Smooth muscle cell (in vitro differentiated cells): ENCODE data around the gene KCNJ16. TPM values are rescaled to one million over a fixed set of nuclear protein-coding genes. Genes with fewer than 3 reads are reported as not detected.

Experiments used
- DNase-seq: peaks from one replicate; lab custom pipeline; 2025; ENCODE audit not compliant: unreplicated experiment; lab: John Stamatoyannopoulos, UW
- H2AFZ ChIP-seq: fragments of 200-600 bp; sonication (generic); 2 replicates; pipeline ENCODE4 v1.6.0; 2016; ENCODE audit warnings: antibody characterized with exemption, low read depth, mild to moderate bottlenecking
- H3F3A ChIP-seq: fragments of 200-600 bp; sonication (generic); 2 replicates; pipeline ENCODE4 v1.6.0; 2017; ENCODE audit warnings: antibody characterized with exemption, low read depth
- H3K27ac ChIP-seq: fragments of 200-600 bp; sonication (generic); 2 replicates; pipeline ENCODE4 v1.5.1; 2016; ENCODE audit warnings: low read depth, mild to moderate bottlenecking
- H3K27me3 ChIP-seq: fragments of 200-600 bp; sonication (generic); 2 replicates; pipeline ENCODE4 v1.6.1; 2016; ENCODE audit warnings: low read depth, mild to moderate bottlenecking
- H3K36me3 ChIP-seq: fragments of 200-600 bp; sonication (generic); 2 replicates; pipeline ENCODE4 v1.5.1; 2016; ENCODE audit warnings: low read depth
- H3K4me1 ChIP-seq: fragments of 200-600 bp; sonication (generic); 2 replicates; pipeline ENCODE4 v1.5.1; 2016; ENCODE audit warnings: low read depth
- H3K4me2 ChIP-seq: fragments of 200-600 bp; sonication (generic); 2 replicates; pipeline ENCODE4 v1.6.0; 2016; ENCODE audit warnings: mild to moderate bottlenecking
- H3K4me3 ChIP-seq: fragments of 200-600 bp; sonication (generic); 2 replicates; pipeline ENCODE4 v1.5.1; 2016; ENCODE audit warnings: mild to moderate bottlenecking
- H3K79me2 ChIP-seq: fragments of 200-600 bp; sonication (generic); 2 replicates; pipeline ENCODE4 v1.6.0; 2016; ENCODE audit warnings: low read depth, mild to moderate bottlenecking
- H3K9ac ChIP-seq: fragments of 200-600 bp; sonication (generic); 2 replicates; pipeline ENCODE4 v1.6.0; 2016; ENCODE audit warnings: low read depth
- H3K9me3 ChIP-seq: fragments of 200-600 bp; sonication (generic); replicated peaks from 2 replicates; pipeline ENCODE4 v1.5.1; 2016; ENCODE audit warnings: low read depth
- H4K20me1 ChIP-seq: fragments of 200-600 bp; sonication (generic); 2 replicates; pipeline ENCODE4 v1.6.0; 2016; ENCODE audit warnings: low read depth
- WGBS: methylation state at CpG from one replicate; pipeline ENCODE4 v1.1.7; 2016; ENCODE audit warnings: low lambda C conversion rate; 5-methylcytosine and 5-hydroxymethylcytosine counted together
- polyA plus RNA-seq: library from polyadenylated mRNA; unstranded; fragments of >200 nt; fragmentation: Nextera tagmentation; extraction: Ambion mirVana; gene quantifications from 2 replicates; pipeline ENCODE4 v1.2.1, GENCODE V29; 2016
- total RNA-seq: library from RNA; depleted of rRNA; stranded (reverse); fragments of >200 nt; gene quantifications from 2 replicates; pipeline ENCODE4 v1.2.3, GENCODE V29; 2014
- TF ChIP-seq, protein P1 (sequence below): fragments of 200-600 bp; sonication (generic); IDR thresholded peaks from 2 replicates; pipeline ENCODE4 v1.5.1; 2017; ENCODE audit warnings: borderline replicate concordance, mild to moderate bottlenecking, antibody characterized with exemption; ENCODE audit not compliant: insufficient read depth, poor library complexity, severe bottlenecking

The KCNJ16 gene
- total and polyA plus RNA-seq, 2 experiments from 2014 or later, result 0.09 TPM; not detected in 1

DNA sequence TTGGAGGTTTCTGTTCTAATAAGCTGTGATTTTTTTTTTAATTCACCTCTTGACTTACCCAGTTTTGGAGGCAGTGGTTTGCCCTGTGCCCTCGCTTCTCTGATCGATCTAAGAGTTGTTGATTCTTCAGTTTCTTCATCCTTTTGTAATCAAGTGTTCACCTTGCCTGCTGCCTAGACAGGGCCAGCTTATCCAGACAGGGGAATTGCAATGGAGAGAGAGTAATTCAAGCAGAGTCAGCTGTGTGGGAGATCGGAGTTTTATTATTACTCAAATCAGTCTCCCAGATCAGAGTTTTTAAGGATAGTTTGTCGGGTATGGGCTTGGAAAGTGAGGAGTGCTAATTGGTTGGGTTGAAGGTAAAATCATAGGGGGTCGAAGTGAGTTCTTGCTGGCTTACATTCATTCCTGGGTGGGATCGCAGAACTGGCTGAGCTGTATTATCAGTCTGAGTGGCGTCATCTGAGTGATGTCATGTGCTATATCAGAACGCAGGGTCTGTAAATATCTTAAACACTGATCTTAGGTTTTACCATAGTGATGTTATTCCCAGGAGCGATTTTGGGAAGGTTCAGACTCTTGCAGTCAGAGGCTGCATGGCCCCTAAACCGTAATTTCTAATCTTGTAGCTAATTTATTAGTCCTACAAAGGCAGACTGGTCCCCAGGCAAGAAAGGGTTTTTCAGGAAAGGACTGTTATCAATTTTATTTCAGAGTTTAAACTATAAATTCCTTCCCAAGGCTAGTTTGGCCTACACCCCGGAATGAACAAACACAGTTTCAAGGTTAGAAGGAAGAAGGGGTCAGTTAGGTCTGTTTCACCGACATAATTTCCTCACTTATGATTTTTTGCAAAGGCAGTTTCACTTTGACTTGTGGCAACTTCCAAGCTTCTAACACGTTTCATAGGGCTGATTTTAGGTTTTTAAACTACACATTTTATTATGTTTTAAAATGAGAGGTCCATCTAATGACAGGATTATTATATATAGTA, 21.5 kb upstream of the KCNJ16 start:
- TF ChIP-seq, protein P1, sequence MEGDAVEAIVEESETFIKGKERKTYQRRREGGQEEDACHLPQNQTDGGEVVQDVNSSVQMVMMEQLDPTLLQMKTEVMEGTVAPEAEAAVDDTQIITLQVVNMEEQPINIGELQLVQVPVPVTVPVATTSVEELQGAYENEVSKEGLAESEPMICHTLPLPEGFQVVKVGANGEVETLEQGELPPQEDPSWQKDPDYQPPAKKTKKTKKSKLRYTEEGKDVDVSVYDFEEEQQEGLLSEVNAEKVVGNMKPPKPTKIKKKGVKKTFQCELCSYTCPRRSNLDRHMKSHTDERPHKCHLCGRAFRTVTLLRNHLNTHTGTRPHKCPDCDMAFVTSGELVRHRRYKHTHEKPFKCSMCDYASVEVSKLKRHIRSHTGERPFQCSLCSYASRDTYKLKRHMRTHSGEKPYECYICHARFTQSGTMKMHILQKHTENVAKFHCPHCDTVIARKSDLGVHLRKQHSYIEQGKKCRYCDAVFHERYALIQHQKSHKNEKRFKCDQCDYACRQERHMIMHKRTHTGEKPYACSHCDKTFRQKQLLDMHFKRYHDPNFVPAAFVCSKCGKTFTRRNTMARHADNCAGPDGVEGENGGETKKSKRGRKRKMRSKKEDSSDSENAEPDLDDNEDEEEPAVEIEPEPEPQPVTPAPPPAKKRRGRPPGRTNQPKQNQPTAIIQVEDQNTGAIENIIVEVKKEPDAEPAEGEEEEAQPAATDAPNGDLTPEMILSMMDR, result no peak
- H3F3A ChIP-seq, result no peaks in the 10 kb centered on the region
- DNase-seq, result no peak
- no peaks in the 10 kb centered on the region for H3K79me2 ChIP-seq
- 56% methylated on average over 13 of the region's 13 CpGs for WGBS
- peak overlapping the region; percentile 48 for H2AFZ ChIP-seq
- H3K9me3 ChIP-seq, result no peaks in the 10 kb centered on the region
- no peaks in the 10 kb centered on the region for H3K36me3 ChIP-seq
- H3K9ac ChIP-seq, result no peak overlapping the region
- peak overlapping the region; percentile 13 for H3K4me3 ChIP-seq
- H4K20me1 ChIP-seq, result no peaks in the 10 kb centered on the region
- H3K4me1 ChIP-seq, result no peaks in the 10 kb centered on the region
- no peaks in the 10 kb centered on the region for H3K27me3 ChIP-seq
- peak overlapping the region; percentile 4 for H3K4me2 ChIP-seq
- H3K27ac ChIP-seq, result no peak overlapping the region

DNA sequence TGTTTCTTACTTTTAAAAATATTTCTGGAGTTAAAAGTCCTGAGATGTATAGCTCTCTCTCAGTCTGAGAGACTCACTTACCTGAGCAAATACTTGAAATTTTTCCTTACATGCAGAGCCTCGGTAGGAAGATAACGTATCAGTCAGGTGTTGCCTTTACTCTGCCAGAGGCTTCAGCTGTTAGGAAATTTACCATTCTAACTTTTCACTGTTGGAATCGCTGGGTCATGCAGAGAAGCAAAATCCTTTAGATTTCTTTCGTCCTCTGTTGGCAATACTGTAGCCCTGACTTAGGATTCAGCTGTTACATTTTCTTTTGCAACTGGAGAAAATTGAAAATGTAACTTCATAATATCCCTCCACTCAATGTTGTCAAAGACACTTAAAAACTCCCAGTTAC, 20.0 kb upstream of the KCNJ16 start:
- TF ChIP-seq, protein P1, result no peak
- H3K4me2 ChIP-seq, result no peak overlapping the region
- DNase-seq, result no peak
- 69% methylated on average over 4 of the region's 4 CpGs for WGBS
- H3K27me3 ChIP-seq, result no peaks in the 10 kb centered on the region
- no peak overlapping the region for H2AFZ ChIP-seq
- H3F3A ChIP-seq, result no peaks in the 10 kb centered on the region
- H3K9ac ChIP-seq, result no peak overlapping the region
- H3K9me3 ChIP-seq, result no peaks in the 10 kb centered on the region
- no peaks in the 10 kb centered on the region for H3K4me1 ChIP-seq
- no peaks in the 10 kb centered on the region for H3K36me3 ChIP-seq
- H3K27ac ChIP-seq, result no peak overlapping the region
- H3K79me2 ChIP-seq, result no peaks in the 10 kb centered on the region
- no peak overlapping the region for H3K4me3 ChIP-seq
- no peaks in the 10 kb centered on the region for H4K20me1 ChIP-seq

DNA sequence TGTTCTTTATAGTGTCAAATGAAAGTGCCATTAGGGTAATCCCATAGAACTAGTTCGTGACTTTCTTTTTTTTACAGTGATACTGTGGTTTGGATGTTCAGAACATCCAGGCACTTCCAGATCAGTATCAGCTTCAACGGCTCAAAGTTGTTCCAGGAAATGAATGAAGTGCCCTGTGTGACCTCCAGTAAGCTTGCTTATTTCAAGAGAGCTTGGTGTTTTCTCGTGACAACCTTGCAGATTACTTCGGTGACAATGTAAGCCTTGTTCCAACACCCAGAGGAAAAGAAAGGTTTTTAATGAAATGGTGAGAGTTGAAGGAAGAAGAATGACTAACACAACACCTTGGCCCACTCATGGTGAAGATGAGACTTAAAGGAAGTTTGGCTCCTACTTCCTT, 16.0 kb upstream of the KCNJ16 start:
- H3K9me3 ChIP-seq, result no peaks in the 10 kb centered on the region
- no peaks in the 10 kb centered on the region for H3F3A ChIP-seq
- no peak overlapping the region for H3K4me3 ChIP-seq
- TF ChIP-seq, protein P1, result no peak
- no peaks in the 10 kb centered on the region for H4K20me1 ChIP-seq
- no peaks in the 10 kb centered on the region for H3K4me1 ChIP-seq
- no peak overlapping the region for H3K4me2 ChIP-seq
- H3K27ac ChIP-seq, result no peak overlapping the region
- no peaks in the 10 kb centered on the region for H3K79me2 ChIP-seq
- no peaks in the 10 kb centered on the region for H3K36me3 ChIP-seq
- DNase-seq, result no peak
- H2AFZ ChIP-seq, result no peak overlapping the region
- H3K9ac ChIP-seq, result no peak overlapping the region
- WGBS, result 46% methylated on average over 4 of the region's 4 CpGs
- no peaks in the 10 kb centered on the region for H3K27me3 ChIP-seq
